HG03159 (cell line): ENCODE measurements around the gene ZCCHC24.

Source experiments
- ATAC-seq: cut with Tn5 transposase; IDR thresholded peaks from one replicate; pipeline ENCODE4 v1.9.1; 2021; ENCODE audit warnings: mild to moderate bottlenecking, moderate library complexity; ENCODE audit not compliant: unreplicated experiment

The ZCCHC24 gene

GRCh38 chr10:79401015-79401921 lies 44.2 kb downstream of the ZCCHC24 start:
- no peak for ATAC-seq

DNA sequence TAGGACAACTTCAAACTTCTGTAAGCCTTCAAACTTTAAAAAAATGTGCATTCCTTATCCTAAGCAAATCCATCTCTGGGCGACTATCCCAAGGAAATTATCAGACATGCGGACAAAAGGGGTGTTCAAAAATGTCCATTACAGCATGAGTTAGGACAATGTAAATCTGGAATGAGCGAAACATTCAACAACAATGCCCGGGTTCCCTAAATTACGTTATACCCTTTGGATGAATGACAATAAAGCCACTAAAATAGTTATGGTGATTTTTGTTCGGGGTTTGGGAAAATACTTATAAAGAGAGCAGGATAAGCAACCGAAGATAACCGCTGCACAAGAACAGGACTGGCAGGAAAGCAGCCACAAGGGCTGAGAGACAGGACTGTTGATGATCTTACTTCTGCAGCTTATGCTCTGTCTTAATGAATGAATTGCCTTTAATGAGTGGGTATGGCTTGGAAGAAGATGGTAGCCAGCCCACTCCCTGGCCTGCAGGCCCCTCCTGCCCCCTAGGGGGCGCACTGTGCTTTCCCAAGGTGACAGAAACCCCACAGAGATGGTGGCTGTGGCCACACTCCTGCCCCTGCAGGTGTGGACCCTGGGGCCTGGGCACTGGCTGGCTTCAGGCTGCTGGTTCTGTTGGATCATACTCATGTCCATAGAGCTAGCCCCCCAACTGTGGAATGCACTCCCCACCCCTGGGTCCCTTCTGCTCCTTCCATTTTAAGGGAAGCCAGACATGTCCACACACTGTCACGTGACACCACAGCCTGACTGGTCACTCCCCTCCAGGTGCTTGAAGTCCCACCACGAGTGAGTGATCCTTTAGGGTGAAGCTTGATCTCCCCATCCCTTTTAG lies 45.0 kb downstream of the ZCCHC24 start:
- peak; percentile 66 for ATAC-seq

DNA sequence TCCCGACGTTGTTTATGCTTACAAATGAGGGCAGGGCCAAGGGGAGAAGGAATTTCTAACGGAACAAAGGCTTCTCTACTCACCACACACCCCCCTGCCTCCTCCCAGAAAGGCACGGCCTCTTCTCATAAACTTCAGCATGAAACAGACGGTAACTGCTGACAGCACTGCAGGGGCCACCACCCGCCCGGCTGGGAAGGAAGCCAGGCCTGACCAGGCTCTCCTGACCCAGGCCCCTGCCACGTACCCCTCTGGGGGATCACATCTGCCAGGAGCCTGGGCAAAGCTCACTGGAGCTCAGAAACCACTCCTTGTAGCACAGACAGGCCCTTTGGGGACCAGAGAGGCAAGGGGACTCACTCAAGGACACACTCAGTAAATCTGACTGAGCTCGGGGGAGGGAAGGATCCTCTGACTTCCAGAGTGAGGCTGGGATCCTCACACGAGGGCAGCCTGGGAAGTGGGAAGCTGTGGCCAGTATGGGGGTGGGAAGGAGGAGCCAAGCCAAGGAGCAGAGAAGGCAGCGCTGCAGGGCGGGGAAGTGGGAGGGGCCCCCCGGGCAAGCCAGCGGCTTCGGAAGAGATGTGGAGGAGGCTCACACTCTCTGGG lies 46.1 kb downstream of the ZCCHC24 start:
- ATAC-seq: no peak

- ATAC-seq: no peak
These were observed 46.8 kb downstream of the ZCCHC24 start for GRCh38 chr10:79398642-79399041.

DNA sequence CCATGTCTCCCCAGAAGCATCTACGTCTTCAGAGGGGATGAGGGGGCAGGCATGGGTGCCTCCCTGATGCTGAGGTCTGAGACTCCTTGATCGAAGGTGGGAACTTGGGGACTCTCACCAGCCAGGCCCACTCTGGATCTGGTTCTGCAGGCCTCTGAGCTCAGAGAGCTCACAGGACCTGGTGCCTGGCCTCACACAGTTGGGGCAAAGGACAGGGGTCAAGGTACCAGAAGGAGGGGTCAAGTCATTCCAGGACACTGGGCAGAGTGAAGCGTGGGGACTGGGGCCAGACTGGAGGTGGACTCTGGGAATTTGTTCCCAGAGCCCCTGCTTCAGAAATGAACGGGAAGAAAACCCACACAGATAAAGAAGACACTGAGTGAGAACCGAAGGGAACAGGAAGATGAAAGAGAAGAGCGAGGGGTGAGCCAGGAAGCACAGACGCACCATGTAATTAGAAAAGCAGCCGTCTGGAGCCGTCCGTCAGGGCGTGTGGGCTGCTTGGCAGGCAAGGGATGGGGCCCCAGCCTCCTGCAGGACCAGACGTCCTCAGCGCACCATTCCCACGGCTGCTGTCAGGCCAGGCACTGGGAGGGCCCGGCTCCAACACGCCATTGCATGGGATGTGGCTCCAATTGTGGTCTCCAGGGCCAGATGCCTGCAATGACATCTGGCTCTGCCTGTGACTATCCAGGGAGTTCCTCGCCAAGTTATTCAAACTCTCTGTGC lies 47.7 kb downstream of the ZCCHC24 start:
- no peak for ATAC-seq

DNA sequence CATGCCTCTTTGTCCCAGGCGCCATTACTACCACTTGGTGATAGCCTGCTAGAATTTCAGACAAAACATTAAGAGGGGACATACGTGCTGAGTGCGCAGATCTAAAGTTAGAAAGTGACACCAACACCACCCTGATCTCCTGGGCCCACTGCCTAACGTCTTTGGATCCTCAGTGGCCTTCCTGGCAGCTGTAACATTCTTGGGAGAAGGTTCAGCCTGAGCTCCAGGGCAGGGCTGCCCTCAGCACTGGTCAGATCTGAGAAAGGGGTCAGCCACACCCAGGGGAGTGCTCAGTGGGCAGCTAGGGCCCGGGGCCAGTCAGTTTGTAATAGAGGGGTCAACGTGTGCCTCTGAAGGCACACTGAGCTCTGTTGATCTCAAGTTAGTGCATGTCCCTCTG lies 48.4 kb downstream of the ZCCHC24 start:
- no peak for ATAC-seq

GRCh38 chr10:79396520-79396919 lies 48.9 kb downstream of the ZCCHC24 start:
- no peak for ATAC-seq

DNA sequence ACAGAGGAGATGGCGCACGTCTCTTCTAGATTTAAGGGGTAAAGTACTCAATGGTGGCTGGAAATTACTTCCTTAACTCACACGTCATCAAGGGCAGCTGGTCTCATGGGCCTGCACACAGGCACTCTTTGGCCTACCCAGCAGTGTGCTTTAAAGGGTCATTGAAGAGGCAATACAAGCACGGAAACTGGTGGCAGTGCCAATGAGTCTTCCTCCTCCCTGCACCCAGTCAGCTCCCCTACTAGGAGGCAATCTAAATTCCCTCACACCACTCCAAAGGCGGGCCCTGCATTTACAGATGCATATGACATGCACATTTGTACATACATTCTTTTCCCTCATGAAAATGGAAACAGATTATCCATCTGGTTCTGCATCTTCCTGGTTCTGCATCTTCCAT lies 50.8 kb downstream of the ZCCHC24 start:
- ATAC-seq: no peak

GRCh38 chr10:79393924-79394610 lies 51.4 kb downstream of the ZCCHC24 start:
- no peak for ATAC-seq

GRCh38 chr10:79393221-79393923 lies 52.1 kb downstream of the ZCCHC24 start:
- no peak for ATAC-seq

DNA sequence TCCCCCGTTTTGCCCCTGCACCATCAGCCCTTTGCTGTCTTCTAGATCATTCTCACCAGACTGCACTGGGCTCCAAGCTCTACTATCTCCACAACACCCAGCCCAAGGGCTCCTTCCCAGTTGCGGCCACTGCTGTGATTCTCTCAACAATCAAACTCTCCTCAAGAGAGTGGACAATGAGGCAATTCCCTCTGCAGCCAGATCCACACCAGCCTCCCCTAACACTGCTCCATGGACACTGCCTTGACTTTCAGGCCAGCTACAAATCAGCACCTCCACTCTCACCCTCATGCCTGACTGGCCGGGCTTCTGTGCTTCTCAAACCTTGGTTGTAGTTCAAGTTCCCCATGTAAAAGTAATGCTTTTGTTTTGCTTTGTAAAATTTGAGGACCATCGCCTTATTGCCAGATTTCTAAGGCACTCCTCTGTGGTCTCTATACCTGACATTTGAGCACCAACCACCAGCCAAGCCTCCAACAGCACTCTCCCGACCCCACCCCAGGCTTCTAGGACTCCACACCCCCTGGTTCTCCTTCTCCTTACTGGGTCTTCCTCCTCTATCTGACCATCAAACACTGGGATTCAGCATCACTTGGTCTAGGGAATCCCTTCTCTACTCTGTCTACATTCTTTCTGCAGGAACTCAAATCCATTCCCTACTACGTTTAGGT lies 52.8 kb downstream of the ZCCHC24 start:
- no peak for ATAC-seq

DNA sequence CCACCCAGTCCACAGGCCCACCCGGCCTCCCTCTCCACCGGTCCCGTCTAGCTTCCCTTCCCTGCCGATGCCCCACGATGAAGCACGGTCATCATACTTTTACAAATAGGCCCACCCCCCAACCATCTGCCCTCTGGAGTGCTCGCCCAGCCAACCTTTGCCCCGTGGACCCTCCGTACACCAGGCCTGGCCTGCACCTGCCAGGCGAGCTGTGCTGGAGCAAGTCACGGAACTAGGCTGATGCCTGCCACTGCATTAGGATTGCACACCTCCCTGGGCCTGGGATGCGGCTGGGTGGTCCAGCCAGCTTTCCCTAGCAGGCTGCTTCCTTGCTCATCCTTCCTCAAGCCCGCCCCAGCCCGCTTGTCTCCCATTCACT lies 53.4 kb downstream of the ZCCHC24 start:
- ATAC-seq: no peak

GRCh38 chr10:79391231-79392019 lies 54.0 kb downstream of the ZCCHC24 start:
- ATAC-seq: no peak

GRCh38 chr10:79390551-79391229 lies 54.7 kb downstream of the ZCCHC24 start:
- no peak for ATAC-seq

DNA sequence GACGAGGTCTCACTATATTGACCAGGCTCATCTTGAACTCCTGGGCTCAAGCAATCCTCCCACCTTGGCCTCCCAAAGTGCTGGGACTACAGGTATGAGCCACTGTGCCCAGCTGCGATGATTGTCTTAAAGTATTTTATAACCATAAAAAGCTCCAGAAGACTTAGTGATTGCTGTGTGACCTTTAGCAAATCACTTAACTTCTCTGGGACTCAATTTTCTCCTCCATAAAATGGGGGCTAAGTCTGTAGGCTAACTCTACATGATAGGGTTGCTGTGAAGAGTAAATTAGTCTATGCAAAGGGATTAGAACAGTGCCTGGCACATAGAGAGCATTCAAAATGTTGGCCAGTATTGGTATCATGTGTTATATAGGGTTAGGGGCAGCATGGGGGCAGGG lies 55.4 kb downstream of the ZCCHC24 start:
- ATAC-seq: no peak

DNA sequence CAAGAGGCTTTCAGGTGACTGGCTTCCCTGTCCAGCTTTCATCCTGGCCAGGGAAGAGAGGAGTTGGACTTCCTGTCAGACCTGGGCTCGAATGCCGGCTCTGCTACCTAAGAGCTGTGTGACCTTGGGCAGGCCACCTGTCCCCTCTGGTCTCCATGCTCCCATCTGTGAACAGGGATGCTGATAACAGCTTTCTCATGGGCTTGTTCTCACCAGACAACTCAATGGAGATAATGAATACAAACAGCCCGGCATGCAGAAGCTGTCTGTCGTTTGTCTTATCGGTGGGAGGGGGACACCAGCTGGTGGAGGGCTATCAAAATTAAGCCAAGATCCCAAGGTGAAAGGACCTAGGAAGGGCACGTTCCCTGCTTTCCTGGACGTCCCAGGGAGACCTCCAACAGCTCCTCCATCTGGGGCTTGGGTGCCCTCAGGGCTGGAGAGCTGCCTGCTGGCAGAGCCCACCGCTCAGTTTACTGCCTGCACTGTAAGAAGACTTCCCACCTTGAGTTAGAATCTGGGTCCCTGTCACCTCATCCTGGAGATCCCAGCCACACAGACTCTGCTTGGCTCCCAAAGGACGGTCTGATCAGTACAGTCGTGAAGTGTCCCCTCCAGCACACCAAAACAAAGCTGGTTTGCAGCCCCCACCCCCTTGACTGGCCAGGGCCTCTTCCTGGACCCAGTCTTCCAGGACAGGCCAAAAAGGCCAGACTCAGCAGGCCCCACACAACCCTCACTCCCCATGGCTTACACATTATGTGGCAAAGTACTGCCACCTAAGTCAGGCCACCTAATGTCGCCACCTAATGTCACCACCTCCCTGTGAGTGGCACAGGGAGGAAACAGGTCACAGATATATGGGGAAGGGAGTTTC lies 57.2 kb downstream of the ZCCHC24 start:
- ATAC-seq: no peak

- no peak for ATAC-seq
These were observed 57.9 kb downstream of the ZCCHC24 start for GRCh38 chr10:79387466-79387973.
